ENCODE results near the gene SPC24.

DNA sequence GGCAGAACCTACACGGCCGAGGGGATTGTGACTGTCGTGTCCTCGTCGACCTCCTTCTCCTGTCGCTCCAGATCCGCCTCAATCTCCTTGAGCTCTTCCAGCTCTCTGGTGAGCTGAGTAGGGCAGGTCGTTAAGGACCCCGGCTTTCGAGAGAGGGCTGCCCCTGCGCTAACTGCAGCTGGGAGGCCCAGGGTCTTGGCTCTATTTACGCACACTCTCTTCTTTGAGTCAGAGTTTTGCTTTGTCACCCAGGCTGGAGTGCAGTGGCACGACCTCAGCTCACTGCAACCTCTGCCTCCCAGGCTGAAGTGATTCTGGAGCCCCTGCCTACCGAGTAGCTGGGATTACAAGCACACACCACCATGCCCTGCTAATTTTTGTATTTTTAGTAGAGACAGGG lies 7.6 kb downstream of the SPC24 start:
- no peak for TF ChIP-seq POLR2A (IDR thresholded peaks at IDR 0.05)
- TF ChIP-seq, protein P1, sequence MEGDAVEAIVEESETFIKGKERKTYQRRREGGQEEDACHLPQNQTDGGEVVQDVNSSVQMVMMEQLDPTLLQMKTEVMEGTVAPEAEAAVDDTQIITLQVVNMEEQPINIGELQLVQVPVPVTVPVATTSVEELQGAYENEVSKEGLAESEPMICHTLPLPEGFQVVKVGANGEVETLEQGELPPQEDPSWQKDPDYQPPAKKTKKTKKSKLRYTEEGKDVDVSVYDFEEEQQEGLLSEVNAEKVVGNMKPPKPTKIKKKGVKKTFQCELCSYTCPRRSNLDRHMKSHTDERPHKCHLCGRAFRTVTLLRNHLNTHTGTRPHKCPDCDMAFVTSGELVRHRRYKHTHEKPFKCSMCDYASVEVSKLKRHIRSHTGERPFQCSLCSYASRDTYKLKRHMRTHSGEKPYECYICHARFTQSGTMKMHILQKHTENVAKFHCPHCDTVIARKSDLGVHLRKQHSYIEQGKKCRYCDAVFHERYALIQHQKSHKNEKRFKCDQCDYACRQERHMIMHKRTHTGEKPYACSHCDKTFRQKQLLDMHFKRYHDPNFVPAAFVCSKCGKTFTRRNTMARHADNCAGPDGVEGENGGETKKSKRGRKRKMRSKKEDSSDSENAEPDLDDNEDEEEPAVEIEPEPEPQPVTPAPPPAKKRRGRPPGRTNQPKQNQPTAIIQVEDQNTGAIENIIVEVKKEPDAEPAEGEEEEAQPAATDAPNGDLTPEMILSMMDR (IDR thresholded peaks at IDR 0.05), result no peak
- no peak for TF ChIP-seq POLR2AphosphoS5 (IDR thresholded peaks at IDR 0.05)
- TF ChIP-seq EP300 (IDR thresholded peaks at IDR 0.05; ENCODE audit: low read depth), result no peak

Measured in transverse colon (tissue), 4 donors.